ENCODE results near the gene PRKACA.

DNA sequence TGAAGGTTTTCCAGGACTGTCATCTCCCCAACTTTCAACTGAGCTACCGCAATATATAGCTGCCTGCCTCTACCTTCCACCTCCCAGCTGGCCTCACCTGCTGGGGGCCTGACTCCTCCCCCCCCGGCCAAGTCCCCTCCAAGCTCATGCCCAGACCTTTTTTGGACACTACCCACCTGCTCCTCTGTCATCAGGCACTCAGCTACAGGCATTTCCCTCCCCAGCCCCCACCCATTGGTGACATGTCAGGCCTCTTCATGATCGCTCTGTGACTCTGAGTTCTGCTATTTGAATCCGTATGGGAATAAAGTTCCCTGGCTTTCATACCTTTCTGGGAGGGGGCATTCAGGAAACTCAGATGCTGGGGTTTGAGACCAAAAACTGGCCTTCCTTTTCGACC, 1.8 kb downstream of the PRKACA start:
- TF ChIP-seq POLR2AphosphoS5 (IDR thresholded peaks at IDR 0.05; ENCODE audit: low read depth, low read length) (no peak), POLR2A (IDR thresholded peaks at IDR 0.05; ENCODE audit: low read depth, low read length) (no peak), TAF1 (IDR thresholded peaks at IDR 0.05; ENCODE audit: borderline replicate concordance, low read depth, low read length) (no peak)
